Testis (tissue), 3 donors: Measurements from ENCODE around the gene ZFAND6. TPM values are rescaled to one million over a fixed set of nuclear protein-coding genes. Genes with fewer than 3 reads are reported as not detected.
A peak's percentile ranks its signal among the peaks of the same experiment; 100 is the strongest.

Experiments
- DNase-seq: peaks from one replicate; pipeline ENCODE4 v3.0.0-alpha.2; 2019
- H3K27ac ChIP-seq, 2 donors: fragments of 200-600 bp; sonication (generic); one replicate each; pipeline ENCODE4 v1.5.1; 2019
- H3K27me3 ChIP-seq: fragments of 200-600 bp; sonication (generic); one replicate; pipeline ENCODE4 v1.5.1; 2019
- H3K36me3 ChIP-seq: fragments of 200-600 bp; sonication (generic); one replicate; pipeline ENCODE4 v1.5.1; 2017; ENCODE audit warnings: low read depth; ENCODE audit errors: missing control alignments
- H3K4me1 ChIP-seq: fragments of 200-600 bp; sonication (generic); one replicate; pipeline ENCODE4 v1.5.1; 2019
- H3K4me3 ChIP-seq, 2 donors: fragments of 200-600 bp; sonication (generic); one replicate each; pipeline ENCODE4 v1.5.1; 2017 to 2019
- H3K9me3 ChIP-seq: fragments of 200-600 bp; sonication (generic); one replicate; pipeline ENCODE4 v1.5.1; 2017
- CTCF ChIP-seq, 3 experiments: fragments of 450-650 bp in 2 of 3; fragments of 200-600 bp in 1 of 3; sonication (generic) in 1 of 3; IDR thresholded peaks; one replicate each; pipeline ENCODE4 v1.5.1; 2016 to 2019; ENCODE audit warnings: antibody characterized with exemption in 3 of 3, mild to moderate bottlenecking in 2 of 3, moderate library complexity in 1 of 3
- POLR2A ChIP-seq: fragments of 450-650 bp; IDR thresholded peaks from one replicate; pipeline ENCODE4 v1.6.1; 2017; ENCODE audit warnings: antibody characterized with exemption, mild to moderate bottlenecking, moderate library complexity
- WGBS, 2 donors: methylation state at CpG; one replicate each; pipeline ENCODE4 v1.1.5; 2018; 5-methylcytosine and 5-hydroxymethylcytosine counted together
- intact Hi-C: fragments of 100-400 bp; cut with DNase I; formaldehyde crosslinking; loops from one replicate; pipeline ENCODE4 v1.15.1; 2023; ENCODE audit warnings: low total_unique reads
- polyA plus RNA-seq: library from polyadenylated mRNA; stranded (reverse); fragments of 350-450 nt; fragmentation: Illumina TruSeq; extraction: RNeasy Lipid Tissue Mini Kit (QIAGEN cat#74804); gene quantifications from one replicate; pipeline ENCODE4 v1.2.3, GENCODE V29; 2014; ENCODE audit warnings: low read depth, low replicate concordance; ENCODE audit not compliant: insufficient read depth
- total RNA-seq, 2 donors: library from RNA; depleted of rRNA; stranded (reverse); fragments of >200 nt; gene quantifications; one replicate each; pipeline ENCODE4 v1.2.3, GENCODE V29; 2016

The ZFAND6 gene
- total and polyA plus RNA-seq, 3 donors from 2014 or later, result 220 to 255 (median 251) TPM

- TF ChIP-seq POLR2A (no peak), CTCF (IDR thresholded peaks at IDR 0.05) (no peak)
Observed at GRCh38 chr15:80107774-80108173, 48.3 kb downstream of the ZFAND6 start.

GRCh38 chr15:80109388-80109787 lies 49.9 kb downstream of the ZFAND6 start:
- intact Hi-C loops, result no loop called here
- WGBS, 2 donors, result 80 to 87% methylated on average over 3 of the region's 3 CpGs
- no peak overlapping the region for H3K27ac ChIP-seq
- H3K4me3 ChIP-seq, result no peak overlapping the region
- DNase-seq, result no peak
- H3K36me3 ChIP-seq, result no peaks in the 10 kb centered on the region
- TF ChIP-seq CTCF (IDR thresholded peaks at IDR 0.05) (no peak), POLR2A (no peak)
- H3K27me3 ChIP-seq, result no peaks in the 10 kb centered on the region
- H3K9me3 ChIP-seq, result no peaks in the 10 kb centered on the region
- H3K4me1 ChIP-seq, result peaks cover 8% of the 10 kb centered on the region

More at GRCh38 chr15:80107774-80108173, 48.3 kb downstream of the ZFAND6 start:
- WGBS, 2 donors, result 36 to 52% methylated on average over 2 to 3 of the region's 3 CpGs
- peaks cover 8% of the 10 kb centered on the region for H3K4me1 ChIP-seq
- H3K4me3 ChIP-seq, result no peak overlapping the region
- H3K27ac ChIP-seq, result no peak overlapping the region
- H3K36me3 ChIP-seq, result no peaks in the 10 kb centered on the region
- intact Hi-C loops, result no loop called here
- H3K9me3 ChIP-seq, result no peaks in the 10 kb centered on the region
- peak; percentile 68 for DNase-seq
- no peaks in the 10 kb centered on the region for H3K27me3 ChIP-seq

GRCh38 chr15:80110920-80111319 lies 51.4 kb downstream of the ZFAND6 start:
- intact Hi-C loops, result no loop called here

GRCh38 chr15:80114114-80114513 lies 54.6 kb downstream of the ZFAND6 start:
- intact Hi-C loops, result no loop called here
- no peak overlapping the region for H3K27ac ChIP-seq
- WGBS, 2 donors, result 53 to 65% methylated on average over 4 of the region's 4 CpGs
- no peak for DNase-seq
- TF ChIP-seq CTCF (IDR thresholded peaks at IDR 0.05), result no peak
- no peak for TF ChIP-seq POLR2A
- no peaks in the 10 kb centered on the region for H3K4me1 ChIP-seq
- H3K4me3 ChIP-seq, result no peak overlapping the region
- H3K9me3 ChIP-seq, result no peaks in the 10 kb centered on the region
- H3K36me3 ChIP-seq, result no peaks in the 10 kb centered on the region
- H3K27me3 ChIP-seq, result no peaks in the 10 kb centered on the region

More at GRCh38 chr15:80110920-80111319, 51.4 kb downstream of the ZFAND6 start:
- Histone ChIP-seq H3K27me3 (no peaks in the 10 kb centered on the region), H3K36me3 (no peaks in the 10 kb centered on the region), H3K4me1 (peaks cover 8% of the 10 kb centered on the region), H3K4me3 (no peak overlapping the region), H3K9me3 (no peaks in the 10 kb centered on the region), H3K27ac (no peak overlapping the region)
- TF ChIP-seq POLR2A (no peak), CTCF (IDR thresholded peaks at IDR 0.05) (no peak)
- no peak for DNase-seq

GRCh38 chr15:80115021-80115420 lies 55.5 kb downstream of the ZFAND6 start:
- no peak overlapping the region for H3K27ac ChIP-seq
- no peaks in the 10 kb centered on the region for H3K27me3 ChIP-seq
- intact Hi-C loops, result no loop called here
- DNase-seq, result no peak
- H3K36me3 ChIP-seq, result no peaks in the 10 kb centered on the region
- WGBS, 2 donors, result 44 to 67% methylated on average over 1 of the region's 1 CpG
- no peaks in the 10 kb centered on the region for H3K9me3 ChIP-seq
- no peaks in the 10 kb centered on the region for H3K4me1 ChIP-seq
- TF ChIP-seq POLR2A (no peak), CTCF (IDR thresholded peaks at IDR 0.05) (no peak)
- no peak overlapping the region for H3K4me3 ChIP-seq
